Measurements from ENCODE around the gene ANKRD12.

GRCh38 chr18:9226463-9226862, 89.9 kb downstream of the ANKRD12 start:
- TF ChIP-seq, protein P1, sequence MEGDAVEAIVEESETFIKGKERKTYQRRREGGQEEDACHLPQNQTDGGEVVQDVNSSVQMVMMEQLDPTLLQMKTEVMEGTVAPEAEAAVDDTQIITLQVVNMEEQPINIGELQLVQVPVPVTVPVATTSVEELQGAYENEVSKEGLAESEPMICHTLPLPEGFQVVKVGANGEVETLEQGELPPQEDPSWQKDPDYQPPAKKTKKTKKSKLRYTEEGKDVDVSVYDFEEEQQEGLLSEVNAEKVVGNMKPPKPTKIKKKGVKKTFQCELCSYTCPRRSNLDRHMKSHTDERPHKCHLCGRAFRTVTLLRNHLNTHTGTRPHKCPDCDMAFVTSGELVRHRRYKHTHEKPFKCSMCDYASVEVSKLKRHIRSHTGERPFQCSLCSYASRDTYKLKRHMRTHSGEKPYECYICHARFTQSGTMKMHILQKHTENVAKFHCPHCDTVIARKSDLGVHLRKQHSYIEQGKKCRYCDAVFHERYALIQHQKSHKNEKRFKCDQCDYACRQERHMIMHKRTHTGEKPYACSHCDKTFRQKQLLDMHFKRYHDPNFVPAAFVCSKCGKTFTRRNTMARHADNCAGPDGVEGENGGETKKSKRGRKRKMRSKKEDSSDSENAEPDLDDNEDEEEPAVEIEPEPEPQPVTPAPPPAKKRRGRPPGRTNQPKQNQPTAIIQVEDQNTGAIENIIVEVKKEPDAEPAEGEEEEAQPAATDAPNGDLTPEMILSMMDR (conservative IDR thresholded peaks at IDR 0.05; ENCODE audit: low read length): no peak
- TF ChIP-seq EZH2phosphoT487 (IDR thresholded peaks at IDR 0.05; ENCODE audit: borderline replicate concordance, low read depth, low read length): no peak
